MCF 10A (cell line): ENCODE results near the gene STUB1. TPM values are rescaled to one million over a fixed set of nuclear protein-coding genes. Genes with fewer than 3 reads are reported as not detected.

Experiments used
- BruUV-seq: library from RNA; stranded (reverse); fragments of 400-500 nt; replicated peaks from 2 replicates; lab custom pipeline; 2021; lab: Mats Ljungman, UMichigan
- CTCF ChIA-PET: fragments of 300-600 bp; sonication (Branson Sonifier 250); formaldehyde crosslinking; extraction: SDS; loops from one replicate; lab custom pipeline; 2021; ENCODE audit warnings: antibody characterized with exemption, inconsistent platforms; lab: Yijun Ruan, JAX
- POLR2A ChIA-PET: fragments of 300-600, 350-650 bp; sonication (Branson Sonifier 250); formaldehyde crosslinking; extraction: SDS; loops from one replicate; lab custom pipeline; 2020; ENCODE audit warnings: antibody characterized with exemption, inconsistent platforms; lab: Yijun Ruan, JAX
- DNase-seq: peaks from one replicate; pipeline ENCODE4 v3.0.0-alpha.2; 2018; ENCODE audit not compliant: unreplicated experiment
- H3K27ac Mint-ChIP-seq: one replicate; pipeline ENCODE4 v1.8.0; 2022; ENCODE audit warnings: mild to moderate bottlenecking, low read depth, mixed read lengths; ENCODE audit not compliant: unreplicated experiment
- H3K27me3 Mint-ChIP-seq: one replicate; pipeline ENCODE4 v1.8.0; 2022; ENCODE audit warnings: mixed read lengths; ENCODE audit not compliant: insufficient read depth, unreplicated experiment
- H3K36me3 Mint-ChIP-seq: one replicate; pipeline ENCODE4 v1.8.0; 2022; ENCODE audit warnings: mild to moderate bottlenecking, moderate library complexity, mixed read lengths; ENCODE audit not compliant: insufficient read depth, unreplicated experiment
- H3K4me1 Mint-ChIP-seq: one replicate; pipeline ENCODE4 v1.8.0; 2022; ENCODE audit warnings: mixed read lengths; ENCODE audit not compliant: insufficient read depth, unreplicated experiment
- H3K4me3 Mint-ChIP-seq: one replicate; pipeline ENCODE4 v1.8.0; 2022; ENCODE audit warnings: mild to moderate bottlenecking, moderate library complexity, mixed read lengths; ENCODE audit not compliant: unreplicated experiment
- H3K9me3 Mint-ChIP-seq: one replicate; pipeline ENCODE4 v1.8.0; 2022; ENCODE audit warnings: mixed read lengths; ENCODE audit not compliant: unreplicated experiment
- CTCF ChIP-seq: fragments of 200-600 bp; IDR thresholded peaks from one replicate; pipeline ENCODE4 v1.8.0; 2022; ENCODE audit warnings: antibody characterized with exemption, mild to moderate bottlenecking; ENCODE audit not compliant: unreplicated experiment
- intact Hi-C: fragments of 100-400 bp; cut with micrococcal nuclease; formaldehyde crosslinking; loops from 2 replicates; pipeline ENCODE4 v1.14.1; 2022
- total RNA-seq: library from RNA; stranded (reverse); gene quantifications from 2 replicates; pipeline ENCODE4 v1.2.3, GENCODE V29; 2022

The STUB1 gene
- total RNA-seq, 1 experiment from 2014 or later = 124 TPM

- no peak for TF ChIP-seq CTCF
- H3K36me3 Mint-ChIP-seq = peaks cover 49% of the 10 kb centered on the region
- CTCF ChIA-PET = interaction anchor here (0.6 to 0.8 kb wide), 4 partner anchors 8 to 117 kb away, joined by 3 to 5 read pairs (median 3); partner anchors contain the start of gene RHOT2
- H3K4me1 Mint-ChIP-seq = no peaks in the 10 kb centered on the region
- no peak overlapping the region for H3K4me3 Mint-ChIP-seq
- no peaks in the 10 kb centered on the region for H3K9me3 Mint-ChIP-seq
- no peak for DNase-seq
- POLR2A ChIA-PET = interaction anchor here (0.6 to 2.0 kb wide), 11 partner anchors 8 to 86 kb away, joined by 3 to 17 read pairs (median 3); partner anchors contain the start of genes ANTKMT, JMJD8, RAB40C and RHOT2
- BruUV-seq = no TSS peak
- H3K27me3 Mint-ChIP-seq = no peaks in the 10 kb centered on the region
- intact Hi-C loops = no loop called here
- no peak overlapping the region for H3K27ac Mint-ChIP-seq
Measured at GRCh38 chr16:675884-676564, 4.2 kb upstream of the STUB1 start.

- intact Hi-C loops = no loop called here
- POLR2A ChIA-PET = interaction anchor here (0.6 to 2.0 kb wide), 7 partner anchors 9 to 83 kb away, joined by 3 to 17 read pairs (median 3); partner anchors contain the start of genes ANTKMT, RHOT2 and WDR24
- no peak for DNase-seq
- no TSS peak for BruUV-seq
- CTCF ChIA-PET = interaction anchor here (0.6 to 0.8 kb wide), 4 partner anchors 9 to 117 kb away, joined by 3 to 5 read pairs (median 3); partner anchors contain the start of gene RHOT2
- Mint-ChIP-seq H3K36me3 (peaks cover 49% of the 10 kb centered on the region), H3K4me3 (peak overlapping the region; percentile 14), H3K27ac (no peak overlapping the region), H3K27me3 (no peaks in the 10 kb centered on the region), H3K4me1 (no peaks in the 10 kb centered on the region), H3K9me3 (no peaks in the 10 kb centered on the region)
- TF ChIP-seq CTCF = no peak
Measured at GRCh38 chr16:676565-676902, 3.7 kb upstream of the STUB1 start.

GRCh38 chr16:676913-677312, 3.3 kb upstream of the STUB1 start:
- no peak overlapping the region for H3K27ac Mint-ChIP-seq
- no peaks in the 10 kb centered on the region for H3K4me1 Mint-ChIP-seq
- no peaks in the 10 kb centered on the region for H3K9me3 Mint-ChIP-seq
- ChIA-PET POLR2A (interaction anchor here (0.6 to 2.0 kb wide), 6 partner anchors 9 to 84 kb away, joined by 3 to 17 read pairs (median 4); partner anchors contain the start of genes ANTKMT, RHOT2 and WDR24), CTCF (interaction anchor here (0.8 kb wide), 1 partner anchor 9 kb away, joined by 5 read pairs; the partner anchor contains the start of gene RHOT2)
- H3K27me3 Mint-ChIP-seq = no peaks in the 10 kb centered on the region
- H3K36me3 Mint-ChIP-seq = peaks cover 51% of the 10 kb centered on the region
- no peak for TF ChIP-seq CTCF
- BruUV-seq = no TSS peak
- peak overlapping the region; percentile 14 for H3K4me3 Mint-ChIP-seq
- DNase-seq = peak; percentile 91
- intact Hi-C loops = no loop called here
